Upper lobe of right lung (tissue), 1 donor: ENCODE data around the gene UBE2B. TPM values are rescaled to one million over a fixed set of nuclear protein-coding genes. Genes with fewer than 3 reads are reported as not detected.
A peak's percentile ranks its signal among the peaks of the same experiment; 100 is the strongest.
"Not testable (repeated sequence)": the region's sequence is repeated elsewhere in the genome, so short reads cannot be mapped to it uniquely, and the experiment has no call there.

ENCODE experiments used
- ATAC-seq: fragments of 200-7000 bp; cut with Tn5 transposase; one replicate; pipeline ENCODE4 v1.9.1; 2020; ENCODE audit warnings: mild to moderate bottlenecking, moderate library complexity
- DNase-seq: peaks from one replicate; pipeline ENCODE4 v3.0.0-alpha.2; 2020
- H3K27ac ChIP-seq: fragments of 200-600 bp; one replicate; pipeline ENCODE4 v1.8.0; 2022
- H3K27me3 ChIP-seq: fragments of 200-600 bp; one replicate; pipeline ENCODE4 v1.8.0; 2022; ENCODE audit warnings: mild to moderate bottlenecking
- H3K36me3 ChIP-seq: fragments of 200-600 bp; one replicate; pipeline ENCODE4 v1.8.0; 2022
- H3K4me1 ChIP-seq: fragments of 200-600 bp; one replicate; pipeline ENCODE4 v1.8.0; 2022
- H3K4me3 ChIP-seq: fragments of 200-600 bp; one replicate; pipeline ENCODE4 v1.8.0; 2022; ENCODE audit warnings: mild to moderate bottlenecking
- H3K9me3 ChIP-seq: fragments of 200-600 bp; one replicate; pipeline ENCODE4 v1.8.0; 2022
- intact Hi-C: fragments of 100-400 bp; cut with DNase I; formaldehyde crosslinking; loops from one replicate; pipeline ENCODE4 v1.11.0; 2022
- total RNA-seq: library from RNA; stranded (reverse); fragmentation: NEBNext Ultra II Directional; extraction: Animal tissue kit (Norgen Biotek cat#: 25700); gene quantifications from one replicate; pipeline ENCODE4 v1.2.1, GENCODE V29; 2021
- TF ChIP-seq, protein P1 (sequence below): fragments of 200-600 bp; IDR thresholded peaks from one replicate; pipeline ENCODE4 v1.8.0; 2022; ENCODE audit warnings: antibody characterized with exemption
- donor health status: DM: no; HTN: yes; CAD: no; lungs with severe emphysema.

The UBE2B gene
- total RNA-seq, 1 donor from 2014 or later: 94.6 TPM

- H3K27ac ChIP-seq: no peak overlapping the region
- intact Hi-C loops: no loop called here
- H3K4me1 ChIP-seq: no peaks in the 10 kb centered on the region
- no peak overlapping the region for H3K4me3 ChIP-seq
- H3K9me3 ChIP-seq: no peaks in the 10 kb centered on the region
- ATAC-seq (no peak), DNase-seq (no peak)
- H3K36me3 ChIP-seq: no peaks in the 10 kb centered on the region
- H3K27me3 ChIP-seq: no peaks in the 10 kb centered on the region
- TF ChIP-seq, protein P1, sequence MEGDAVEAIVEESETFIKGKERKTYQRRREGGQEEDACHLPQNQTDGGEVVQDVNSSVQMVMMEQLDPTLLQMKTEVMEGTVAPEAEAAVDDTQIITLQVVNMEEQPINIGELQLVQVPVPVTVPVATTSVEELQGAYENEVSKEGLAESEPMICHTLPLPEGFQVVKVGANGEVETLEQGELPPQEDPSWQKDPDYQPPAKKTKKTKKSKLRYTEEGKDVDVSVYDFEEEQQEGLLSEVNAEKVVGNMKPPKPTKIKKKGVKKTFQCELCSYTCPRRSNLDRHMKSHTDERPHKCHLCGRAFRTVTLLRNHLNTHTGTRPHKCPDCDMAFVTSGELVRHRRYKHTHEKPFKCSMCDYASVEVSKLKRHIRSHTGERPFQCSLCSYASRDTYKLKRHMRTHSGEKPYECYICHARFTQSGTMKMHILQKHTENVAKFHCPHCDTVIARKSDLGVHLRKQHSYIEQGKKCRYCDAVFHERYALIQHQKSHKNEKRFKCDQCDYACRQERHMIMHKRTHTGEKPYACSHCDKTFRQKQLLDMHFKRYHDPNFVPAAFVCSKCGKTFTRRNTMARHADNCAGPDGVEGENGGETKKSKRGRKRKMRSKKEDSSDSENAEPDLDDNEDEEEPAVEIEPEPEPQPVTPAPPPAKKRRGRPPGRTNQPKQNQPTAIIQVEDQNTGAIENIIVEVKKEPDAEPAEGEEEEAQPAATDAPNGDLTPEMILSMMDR: no peak
Observed at GRCh38 chr5:134349463-134349862, 21.9 kb upstream of the UBE2B start.

GRCh38 chr5:134355681-134356080 lies 15.7 kb upstream of the UBE2B start:
- Histone ChIP-seq H3K27me3 (no peaks in the 10 kb centered on the region), H3K27ac (no peak overlapping the region), H3K4me3 (no peak overlapping the region), H3K36me3 (no peaks in the 10 kb centered on the region), H3K9me3 (no peaks in the 10 kb centered on the region), H3K4me1 (no peaks in the 10 kb centered on the region)
- DNase-seq (no peak), ATAC-seq (no peak)
- intact Hi-C loops: no loop called here
- TF ChIP-seq, protein P1: no peak

- H3K36me3 ChIP-seq: no peaks in the 10 kb centered on the region
- no peak for ATAC-seq
- no peaks in the 10 kb centered on the region for H3K27me3 ChIP-seq
- intact Hi-C loops: no loop called here
- no peaks in the 10 kb centered on the region for H3K9me3 ChIP-seq
- H3K4me3 ChIP-seq: no peak overlapping the region
- no peak overlapping the region for H3K27ac ChIP-seq
- H3K4me1 ChIP-seq: peaks cover 22% of the 10 kb centered on the region
- TF ChIP-seq, protein P1: no peak
- no peak for DNase-seq
Observed at GRCh38 chr5:134365604-134366003, 5.8 kb upstream of the UBE2B start.

- H3K27ac ChIP-seq: peak overlapping the region; percentile 100
- no peaks in the 10 kb centered on the region for H3K27me3 ChIP-seq
- peak overlapping the region; percentile 89 for H3K4me3 ChIP-seq
- intact Hi-C loops: no loop called here
- TF ChIP-seq, protein P1: no peak
- DNase-seq: no peak
- ATAC-seq: no peak
- H3K36me3 ChIP-seq: peaks cover 9% of the 10 kb centered on the region
- peaks cover 34% of the 10 kb centered on the region for H3K4me1 ChIP-seq
- H3K9me3 ChIP-seq: no peaks in the 10 kb centered on the region
Observed at GRCh38 chr5:134370311-134370870, 978 bp upstream of the UBE2B start.

DNA sequence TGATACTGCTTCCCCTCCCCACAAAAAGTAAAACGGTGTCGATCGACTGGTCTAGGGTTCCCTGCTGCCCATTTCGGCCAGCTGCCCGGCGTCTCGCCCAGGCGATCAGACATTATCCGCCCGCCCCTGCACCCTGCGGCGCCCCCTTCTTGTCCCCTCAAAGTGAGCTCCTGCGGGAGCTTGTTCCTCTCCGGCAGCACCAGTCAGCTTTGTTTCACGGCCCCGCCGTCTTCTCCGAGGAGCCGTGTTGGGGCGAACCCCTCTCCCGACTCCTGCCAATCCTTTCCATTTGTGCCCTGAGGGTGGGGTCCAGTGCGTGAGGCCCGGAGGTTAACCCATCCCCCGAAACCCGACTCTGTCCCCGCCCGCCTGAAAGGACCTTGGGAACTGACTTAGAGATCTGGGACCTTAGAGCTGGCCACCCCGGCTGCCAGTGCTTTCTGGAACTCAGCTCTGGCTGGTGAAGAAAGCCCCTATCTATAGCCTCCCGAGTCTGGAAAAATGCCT lies 518 bp downstream of the UBE2B start:
- Histone ChIP-seq H3K9me3 (no peaks in the 10 kb centered on the region), H3K4me3 (peak overlapping the region; percentile 89), H3K27ac (peak overlapping the region; percentile 100), H3K27me3 (no peaks in the 10 kb centered on the region), H3K4me1 (peaks cover 27% of the 10 kb centered on the region), H3K36me3 (peaks cover 17% of the 10 kb centered on the region)
- DNase-seq (peak; percentile 77), ATAC-seq (peak; percentile 48)
- TF ChIP-seq, protein P1: no peak
- intact Hi-C loops: no loop called here

DNA sequence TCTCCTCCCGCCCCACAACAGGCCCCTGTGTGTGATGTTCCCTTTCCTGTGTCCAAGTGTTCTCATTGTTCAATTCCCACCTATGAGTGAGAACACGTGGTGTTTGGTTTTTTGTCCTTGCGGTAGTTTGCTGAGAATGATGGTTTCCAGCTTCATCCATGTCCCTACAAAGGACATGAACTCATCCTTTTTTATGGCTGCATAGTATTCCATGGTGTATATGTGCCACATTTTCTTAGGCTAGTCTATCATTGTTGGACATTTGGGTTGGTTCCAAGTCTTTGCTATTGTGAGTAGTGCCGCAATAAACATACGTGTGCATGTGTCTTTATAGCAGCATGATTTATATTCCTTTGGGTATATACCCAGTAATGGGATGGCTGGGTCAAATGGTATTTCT lies 2.3 kb downstream of the UBE2B start:
- Histone ChIP-seq H3K36me3 (peaks cover 35% of the 10 kb centered on the region), H3K4me1 (peaks cover 21% of the 10 kb centered on the region), H3K4me3 (peak overlapping the region; percentile 89)
- H3K27ac ChIP-seq, H3K9me3 ChIP-seq, ATAC-seq, DNase-seq, intact Hi-C loops, H3K27me3 ChIP-seq: not testable (repeated sequence)
